Adrenal gland (tissue), 5 donors: ENCODE measurements around the gene GPC5.

Experiments used
- POLR2A ChIP-seq, 2 donors: fragments of 450-650 bp; IDR thresholded peaks; one replicate each; pipeline ENCODE4 v1.6.1; 2017; ENCODE audit warnings: antibody characterized with exemption in 2 of 2, mild to moderate bottlenecking in 2 of 2, moderate library complexity in 1 of 2
- TF ChIP-seq, protein P1 (sequence below), 6 experiments: fragments of 450-650 bp in 4 of 6; fragments of 200-600 bp in 2 of 6; sonication (generic) in 1 of 6; IDR thresholded peaks; 1 replicate in 5 of 6; 2 replicates in 1 of 6; pipeline versions ENCODE4 v1.5.1 to v1.8.0; 2016 to 2021; ENCODE audit warnings: antibody characterized with exemption in 6 of 6, mild to moderate bottlenecking in 2 of 6, moderate library complexity in 1 of 6
- donor health status: DM: no; HTN: no; CAD: no.

DNA sequence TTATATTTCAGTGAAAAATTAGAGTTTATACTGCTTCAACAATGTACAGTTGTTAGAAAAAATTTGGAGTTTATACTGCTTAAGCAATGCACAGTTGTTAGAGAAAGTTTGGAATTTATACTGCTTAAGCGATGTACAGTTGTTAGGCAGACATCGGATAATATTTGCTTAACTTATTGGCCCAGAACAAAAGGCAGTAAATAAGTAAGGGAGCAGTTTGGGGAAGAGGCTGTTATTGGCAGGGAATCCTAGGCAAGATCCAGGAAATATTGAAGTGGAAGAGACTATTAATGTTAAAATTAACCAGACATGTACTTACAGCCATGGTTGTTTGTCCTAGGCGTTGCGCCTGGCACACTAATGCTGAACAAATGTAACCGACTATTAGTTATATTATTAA is 166.9 kb downstream of the GPC5 start:
- TF ChIP-seq, protein P1, sequence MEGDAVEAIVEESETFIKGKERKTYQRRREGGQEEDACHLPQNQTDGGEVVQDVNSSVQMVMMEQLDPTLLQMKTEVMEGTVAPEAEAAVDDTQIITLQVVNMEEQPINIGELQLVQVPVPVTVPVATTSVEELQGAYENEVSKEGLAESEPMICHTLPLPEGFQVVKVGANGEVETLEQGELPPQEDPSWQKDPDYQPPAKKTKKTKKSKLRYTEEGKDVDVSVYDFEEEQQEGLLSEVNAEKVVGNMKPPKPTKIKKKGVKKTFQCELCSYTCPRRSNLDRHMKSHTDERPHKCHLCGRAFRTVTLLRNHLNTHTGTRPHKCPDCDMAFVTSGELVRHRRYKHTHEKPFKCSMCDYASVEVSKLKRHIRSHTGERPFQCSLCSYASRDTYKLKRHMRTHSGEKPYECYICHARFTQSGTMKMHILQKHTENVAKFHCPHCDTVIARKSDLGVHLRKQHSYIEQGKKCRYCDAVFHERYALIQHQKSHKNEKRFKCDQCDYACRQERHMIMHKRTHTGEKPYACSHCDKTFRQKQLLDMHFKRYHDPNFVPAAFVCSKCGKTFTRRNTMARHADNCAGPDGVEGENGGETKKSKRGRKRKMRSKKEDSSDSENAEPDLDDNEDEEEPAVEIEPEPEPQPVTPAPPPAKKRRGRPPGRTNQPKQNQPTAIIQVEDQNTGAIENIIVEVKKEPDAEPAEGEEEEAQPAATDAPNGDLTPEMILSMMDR (IDR thresholded peaks at IDR 0.05) = no peak
- TF ChIP-seq POLR2A (IDR thresholded peaks at IDR 0.05) = no peak
